Hepatocyte (in vitro differentiated cells): ENCODE data around the gene SLC22A23.

Source experiments
- EZH2 ChIP-seq: fragments of 200-600 bp; sonication (generic); IDR thresholded peaks from 2 replicates; pipeline ENCODE4 v1.6.1; 2016; ENCODE audit warnings: antibody characterized with exemption, mild to moderate bottlenecking, borderline replicate concordance
- TF ChIP-seq, protein P1 (sequence below): fragments of 200-600 bp; sonication (generic); IDR thresholded peaks from 2 replicates; pipeline ENCODE4 v1.5.1; 2016; ENCODE audit warnings: antibody characterized with exemption, mild to moderate bottlenecking; ENCODE audit not compliant: poor library complexity

GRCh38 chr6:3428247-3428646 is 28.6 kb downstream of the SLC22A23 start:
- no peak for TF ChIP-seq EZH2
- TF ChIP-seq, protein P1, sequence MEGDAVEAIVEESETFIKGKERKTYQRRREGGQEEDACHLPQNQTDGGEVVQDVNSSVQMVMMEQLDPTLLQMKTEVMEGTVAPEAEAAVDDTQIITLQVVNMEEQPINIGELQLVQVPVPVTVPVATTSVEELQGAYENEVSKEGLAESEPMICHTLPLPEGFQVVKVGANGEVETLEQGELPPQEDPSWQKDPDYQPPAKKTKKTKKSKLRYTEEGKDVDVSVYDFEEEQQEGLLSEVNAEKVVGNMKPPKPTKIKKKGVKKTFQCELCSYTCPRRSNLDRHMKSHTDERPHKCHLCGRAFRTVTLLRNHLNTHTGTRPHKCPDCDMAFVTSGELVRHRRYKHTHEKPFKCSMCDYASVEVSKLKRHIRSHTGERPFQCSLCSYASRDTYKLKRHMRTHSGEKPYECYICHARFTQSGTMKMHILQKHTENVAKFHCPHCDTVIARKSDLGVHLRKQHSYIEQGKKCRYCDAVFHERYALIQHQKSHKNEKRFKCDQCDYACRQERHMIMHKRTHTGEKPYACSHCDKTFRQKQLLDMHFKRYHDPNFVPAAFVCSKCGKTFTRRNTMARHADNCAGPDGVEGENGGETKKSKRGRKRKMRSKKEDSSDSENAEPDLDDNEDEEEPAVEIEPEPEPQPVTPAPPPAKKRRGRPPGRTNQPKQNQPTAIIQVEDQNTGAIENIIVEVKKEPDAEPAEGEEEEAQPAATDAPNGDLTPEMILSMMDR: no peak
